Measurements from ENCODE around the gene PGK2. TPM values are rescaled to one million over a fixed set of nuclear protein-coding genes. Genes with fewer than 3 reads are reported as not detected.
"Not testable (repeated sequence)": the region's sequence is repeated elsewhere in the genome, so short reads cannot be mapped to it uniquely, and the experiment has no call there.

The PGK2 gene
- total RNA-seq, 1 donor = not detected

GRCh38 chr6:49805246-49805645 is 18.2 kb upstream of the PGK2 start:
- no peak for TF ChIP-seq CTCF (IDR thresholded peaks at IDR 0.05; ENCODE audit: insufficient read depth, low read length)
- H3K4me3 ChIP-seq (ENCODE audit: low read depth, low read length) = no peak overlapping the region
- no peak for DNase-seq (ENCODE audit: low read depth)

- TF ChIP-seq CTCF (IDR thresholded peaks at IDR 0.05; ENCODE audit: insufficient read depth, low read length) = no peak
Measured at GRCh38 chr6:49801525-49801924, 14.4 kb upstream of the PGK2 start.

GRCh38 chr6:49799090-49799489 is 12.0 kb upstream of the PGK2 start:
- no peak overlapping the region for H3K4me3 ChIP-seq (ENCODE audit: low read depth, low read length)
- no peak for DNase-seq (ENCODE audit: low read depth)
- TF ChIP-seq CTCF (IDR thresholded peaks at IDR 0.05; ENCODE audit: insufficient read depth, low read length) = no peak

More at GRCh38 chr6:49801525-49801924, 14.4 kb upstream of the PGK2 start:
- H3K4me3 ChIP-seq (ENCODE audit: low read depth, low read length) = no peak overlapping the region
- DNase-seq (ENCODE audit: low read depth) = no peak

- not testable (repeated sequence) for DNase-seq (ENCODE audit: low read depth); H3K4me3 ChIP-seq (ENCODE audit: low read depth, low read length)
Measured at GRCh38 chr6:49796842-49797455, 9.9 kb upstream of the PGK2 start.

GRCh38 chr6:49790341-49790740 is 3.3 kb upstream of the PGK2 start:
- DNase-seq (ENCODE audit: low read depth) = no peak
- H3K4me3 ChIP-seq (ENCODE audit: low read depth, low read length) = no peak overlapping the region
- no peak for TF ChIP-seq CTCF (IDR thresholded peaks at IDR 0.05; ENCODE audit: insufficient read depth, low read length)

GRCh38 chr6:49784272-49784671 is 2.8 kb downstream of the PGK2 start:
- no peak for TF ChIP-seq CTCF (IDR thresholded peaks at IDR 0.05; ENCODE audit: insufficient read depth, low read length)
- H3K4me3 ChIP-seq (ENCODE audit: low read depth, low read length) = no peak overlapping the region
- no peak for DNase-seq (ENCODE audit: low read depth)

- no peak for TF ChIP-seq CTCF (IDR thresholded peaks at IDR 0.05; ENCODE audit: insufficient read depth, low read length)
Measured at GRCh38 chr6:49782725-49783124, 4.4 kb downstream of the PGK2 start.

More at GRCh38 chr6:49782725-49783124, 4.4 kb downstream of the PGK2 start:
- H3K4me3 ChIP-seq (ENCODE audit: low read depth, low read length) = no peak overlapping the region
- DNase-seq (ENCODE audit: low read depth) = no peak
